ENCODE data around the gene HDGF. TPM values are rescaled to one million over a fixed set of nuclear protein-coding genes. Genes with fewer than 3 reads are reported as not detected.

HDGF gene
- total and polyA plus RNA-seq, 12 donors = 69.8 to 202 (median 144) TPM

DNA sequence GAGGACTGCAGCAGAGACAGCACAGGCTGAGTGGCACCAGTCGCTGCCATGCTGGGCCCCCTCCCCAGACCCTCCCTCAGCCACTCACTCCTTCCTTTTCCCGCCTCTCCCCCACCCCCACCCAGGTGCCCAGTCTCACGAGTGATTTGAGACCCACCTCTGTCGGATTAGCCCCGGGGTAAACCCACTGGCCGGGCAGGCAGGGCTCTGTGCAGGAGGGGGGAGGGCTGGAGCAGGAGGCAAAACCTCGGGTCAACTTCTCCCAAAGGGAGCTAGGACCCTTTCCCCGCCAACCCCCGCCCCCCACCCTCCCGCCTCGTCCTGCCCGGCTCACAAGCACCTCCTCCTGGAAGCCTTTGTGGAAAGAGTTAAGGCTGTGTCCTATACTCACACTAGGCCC lies 7.1 kb downstream of the HDGF start:
- intact Hi-C loops (cut with DNase I) = loop anchor here in 1 of 10 donors (10.0 kb wide), 1 partner anchor 240 kb away; the partner anchor contains the start of gene MEF2D
- Histone ChIP-seq H3K27ac (peak overlapping the region in 6 of 10 donors; percentile 18 to 100 (median 98)), H3K9me3 (no peaks in the 10 kb centered on the region), H3K4me1 (peaks cover 26 to 76% (median 59%) of the 10 kb centered on the region in 9 donors), H3K27me3 (no peaks in the 10 kb centered on the region), H3K36me3 (peaks cover 0 to 36% (median 21%) of the 10 kb centered on the region in 9 donors), H3K4me3 (no peak overlapping the region)
- 74 to 77% methylated on average over 12 of the region's 12 CpGs for WGBS, 2 donors
- TF ChIP-seq CTCF (IDR thresholded peaks at IDR 0.05) = no peak
- ATAC-seq (no peak), DNase-seq (no peak)

DNA sequence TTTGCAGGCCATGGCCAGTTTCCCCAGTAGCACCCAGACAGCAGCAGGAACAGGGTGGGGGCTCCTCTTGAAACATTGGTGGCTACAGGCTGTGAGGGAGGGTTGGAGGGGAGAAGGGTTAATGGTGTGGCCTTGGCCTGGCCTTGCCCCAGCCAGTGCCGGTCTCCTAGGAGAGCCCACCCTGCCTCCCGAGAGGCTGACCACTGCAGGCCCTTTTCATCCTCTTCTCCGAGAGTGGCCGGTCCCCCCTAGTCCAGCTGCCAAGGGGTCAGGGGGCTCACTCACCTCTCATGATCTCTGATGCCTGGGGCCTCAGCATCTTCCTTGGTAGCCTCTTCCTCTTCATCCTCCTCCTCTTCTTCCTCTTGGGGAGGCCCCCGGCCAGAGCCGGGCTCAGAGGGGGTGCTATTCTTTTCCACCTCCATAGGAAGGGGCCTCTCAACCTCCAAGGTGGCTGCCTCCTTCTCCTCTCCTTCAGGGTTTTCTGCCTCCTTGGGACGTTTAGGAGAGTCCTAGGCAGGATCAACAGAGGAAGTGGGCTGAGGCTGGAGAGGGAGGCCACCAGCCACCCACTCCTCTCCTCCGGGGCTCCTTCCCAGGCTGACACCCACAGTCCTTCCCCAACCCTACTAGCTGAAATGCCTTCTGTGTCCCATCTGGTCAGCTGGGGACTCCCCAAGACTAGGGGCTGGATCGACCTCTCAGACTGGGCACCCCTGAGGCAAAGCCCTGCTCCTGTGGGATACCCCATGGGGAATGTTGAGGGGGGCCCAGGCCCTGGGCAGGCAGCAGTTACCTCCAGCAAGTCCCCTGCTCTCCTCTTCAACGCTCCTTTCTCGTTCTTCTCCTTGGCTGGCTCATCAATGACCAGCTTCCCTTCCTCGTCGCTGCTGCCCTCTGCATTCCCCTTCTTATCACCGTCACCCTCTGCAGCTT lies 7.8 kb downstream of the HDGF start:
- 73 to 77% methylated on average over 14 of the region's 14 CpGs for WGBS, 2 donors
- Histone ChIP-seq H3K9me3 (no peaks in the 10 kb centered on the region), H3K27me3 (no peaks in the 10 kb centered on the region), H3K36me3 (peaks cover 0 to 38% (median 21%) of the 10 kb centered on the region in 9 donors), H3K4me3 (no peak overlapping the region), H3K27ac (peak overlapping the region in 7 of 10 donors; percentile 18 to 100 (median 95)), H3K4me1 (peaks cover 22 to 76% (median 52%) of the 10 kb centered on the region in 9 donors)
- no peak for DNase-seq
- no peak for ATAC-seq
- no peak for TF ChIP-seq CTCF (IDR thresholded peaks at IDR 0.05)
- intact Hi-C loops (cut with DNase I) = loop anchor here in 1 of 10 donors (10.0 kb wide), 1 partner anchor 239 kb away; the partner anchor contains the start of gene MEF2D

- intact Hi-C loops (cut with DNase I) = loop anchor here in 1 of 10 donors (10.0 kb wide), 1 partner anchor 238 kb away; the partner anchor contains the start of gene MEF2D
- DNase-seq (no peak), ATAC-seq (no peak)
- Histone ChIP-seq H3K36me3 (peaks cover 0 to 46% (median 23%) of the 10 kb centered on the region in 9 donors), H3K9me3 (no peaks in the 10 kb centered on the region), H3K27me3 (no peaks in the 10 kb centered on the region), H3K4me1 (peaks cover 14 to 67% (median 43%) of the 10 kb centered on the region in 9 donors), H3K27ac (peak overlapping the region in 1 of 10 donors; percentile 96), H3K4me3 (no peak overlapping the region)
- TF ChIP-seq CTCF (IDR thresholded peaks at IDR 0.05) = no peak
- WGBS, 2 donors = 91 to 94% methylated on average over 4 of the region's 4 CpGs
Measured at GRCh38 chr1:156742801-156743200, 8.7 kb downstream of the HDGF start.

- H3K27ac ChIP-seq = peak overlapping the region in 9 of 10 donors; percentile 61 to 96 (median 89)
- no peak for DNase-seq
- ATAC-seq = no peak
- peaks cover 10 to 60% (median 37%) of the 10 kb centered on the region in 9 donors for H3K4me1 ChIP-seq
- H3K4me3 ChIP-seq = peak overlapping the region in 1 of 10 donors; percentile 67
- peaks cover 0 to 54% (median 29%) of the 10 kb centered on the region in 9 donors for H3K36me3 ChIP-seq
- no peak for TF ChIP-seq CTCF (IDR thresholded peaks at IDR 0.05)
- H3K9me3 ChIP-seq = no peaks in the 10 kb centered on the region
- H3K27me3 ChIP-seq = no peaks in the 10 kb centered on the region
- 87 to 91% methylated on average over 3 of the region's 3 CpGs for WGBS, 2 donors
- intact Hi-C loops (cut with DNase I) = loop anchor here in 1 of 10 donors (10.0 kb wide), 1 partner anchor 237 kb away; the partner anchor contains the start of gene MEF2D
Measured at GRCh38 chr1:156742017-156742416, 9.5 kb downstream of the HDGF start.
